ENCODE results near the gene FAM135A. TPM values are rescaled to one million over a fixed set of nuclear protein-coding genes. Genes with fewer than 3 reads are reported as not detected.
"Not testable (repeated sequence)": the region's sequence is repeated elsewhere in the genome, so short reads cannot be mapped to it uniquely, and the experiment has no call there.

FAM135A gene
- total RNA-seq, 1 donor from 2014 or later, result 61.6 TPM

GRCh38 chr6:70547905-70548304 is 134.6 kb downstream of the FAM135A start:
- no peak overlapping the region for H3K4me3 ChIP-seq (ENCODE audit: low read depth, low read length)
- FAIRE-seq (no peak), DNase-seq (ENCODE audit: low read depth) (no peak)
- no peaks in the 10 kb centered on the region for H3K27me3 ChIP-seq (ENCODE audit: control insufficient read depth, insufficient read depth, low read length)
- no peak for TF ChIP-seq CTCF (IDR thresholded peaks at IDR 0.05; ENCODE audit: insufficient read depth, low read length, severe bottlenecking)
- no peaks in the 10 kb centered on the region for H3K36me3 ChIP-seq (ENCODE audit: control insufficient read depth, insufficient read depth, low read length)

DNA sequence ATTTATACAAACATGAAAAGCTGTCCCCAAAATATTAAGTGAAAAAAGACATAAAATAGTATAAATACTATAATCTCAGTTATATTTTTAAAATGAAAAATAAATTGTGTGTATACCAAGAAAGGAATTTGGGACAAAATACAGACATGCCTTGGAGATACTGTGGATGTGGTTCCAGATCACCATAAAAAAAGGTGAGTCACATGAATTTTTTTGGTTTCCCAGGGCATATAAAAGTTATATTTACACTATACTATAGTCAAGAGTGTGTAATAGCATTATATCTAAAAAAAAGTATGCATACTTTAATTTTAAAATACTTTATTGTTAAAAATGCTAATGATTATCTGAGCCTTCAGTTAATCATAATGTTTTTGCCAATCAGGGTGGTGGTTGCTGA is 136.0 kb downstream of the FAM135A start:
- TF ChIP-seq CTCF (IDR thresholded peaks at IDR 0.05; ENCODE audit: insufficient read depth, low read length, severe bottlenecking), result no peak
- Histone ChIP-seq H3K4me3 (ENCODE audit: low read depth, low read length) (no peak overlapping the region), H3K36me3 (ENCODE audit: control insufficient read depth, insufficient read depth, low read length) (no peaks in the 10 kb centered on the region), H3K27me3 (ENCODE audit: control insufficient read depth, insufficient read depth, low read length) (no peaks in the 10 kb centered on the region)
- no peak for FAIRE-seq
- DNase-seq (ENCODE audit: low read depth), result no peak

DNA sequence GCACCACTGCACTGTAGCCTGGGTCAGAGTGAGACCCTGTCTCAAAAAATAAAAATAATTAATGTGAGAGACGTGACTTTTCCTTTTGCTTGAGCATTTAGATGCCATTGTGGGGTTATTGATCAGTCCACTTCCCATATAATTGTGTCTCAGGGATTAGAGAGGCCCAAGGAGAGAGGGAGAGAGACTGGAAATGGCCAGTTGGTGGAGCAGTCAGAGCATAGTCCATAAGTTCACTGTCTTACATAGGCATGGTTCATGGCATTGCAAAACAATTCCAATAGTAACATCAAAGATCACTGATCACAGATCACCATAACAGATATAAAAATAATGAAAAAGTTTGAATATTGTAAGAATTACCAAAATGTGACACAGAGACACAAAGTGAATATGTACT is 138.3 kb downstream of the FAM135A start:
- no peak for DNase-seq (ENCODE audit: low read depth)
- FAIRE-seq, result no peak
- no peak overlapping the region for H3K4me3 ChIP-seq (ENCODE audit: low read depth, low read length)
- no peaks in the 10 kb centered on the region for H3K36me3 ChIP-seq (ENCODE audit: control insufficient read depth, insufficient read depth, low read length)
- no peaks in the 10 kb centered on the region for H3K27me3 ChIP-seq (ENCODE audit: control insufficient read depth, insufficient read depth, low read length)
- TF ChIP-seq CTCF (IDR thresholded peaks at IDR 0.05; ENCODE audit: insufficient read depth, low read length, severe bottlenecking), result no peak

DNA sequence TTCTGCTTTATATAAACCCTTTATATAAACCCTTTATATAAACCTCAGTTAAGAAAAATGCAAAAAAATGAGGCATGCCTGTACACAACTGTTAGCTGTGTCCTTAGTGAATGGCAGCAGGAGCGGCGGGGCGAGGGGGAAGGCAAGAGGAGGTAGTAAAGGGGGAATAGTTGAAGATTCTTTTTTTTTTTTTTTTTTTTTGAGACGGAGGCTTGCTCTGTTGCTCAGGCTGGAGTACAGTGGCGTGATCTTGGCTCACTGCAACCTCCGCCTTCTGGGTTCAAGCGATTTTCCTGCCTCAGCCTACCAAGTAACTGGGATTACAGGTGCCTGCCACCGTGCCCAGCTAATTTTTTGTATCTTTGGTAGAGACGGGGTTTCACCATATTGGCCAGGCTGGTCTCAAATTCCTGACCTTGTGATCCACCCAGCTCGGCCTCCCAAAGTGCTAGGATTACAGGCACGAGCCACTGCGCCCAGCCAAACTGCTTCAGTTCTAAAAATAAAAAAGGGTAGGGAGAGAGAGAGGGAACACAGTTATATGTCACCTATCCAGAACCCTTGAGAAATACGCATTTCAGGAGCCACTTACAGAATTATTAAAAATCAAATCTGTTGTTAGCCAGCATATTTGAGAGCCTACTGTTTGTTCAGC is 139.1 kb downstream of the FAM135A start:
- H3K27me3 ChIP-seq (ENCODE audit: control insufficient read depth, insufficient read depth, low read length); FAIRE-seq; DNase-seq (ENCODE audit: low read depth); H3K36me3 ChIP-seq (ENCODE audit: control insufficient read depth, insufficient read depth, low read length); H3K4me3 ChIP-seq (ENCODE audit: low read depth, low read length): not testable (repeated sequence)

DNA sequence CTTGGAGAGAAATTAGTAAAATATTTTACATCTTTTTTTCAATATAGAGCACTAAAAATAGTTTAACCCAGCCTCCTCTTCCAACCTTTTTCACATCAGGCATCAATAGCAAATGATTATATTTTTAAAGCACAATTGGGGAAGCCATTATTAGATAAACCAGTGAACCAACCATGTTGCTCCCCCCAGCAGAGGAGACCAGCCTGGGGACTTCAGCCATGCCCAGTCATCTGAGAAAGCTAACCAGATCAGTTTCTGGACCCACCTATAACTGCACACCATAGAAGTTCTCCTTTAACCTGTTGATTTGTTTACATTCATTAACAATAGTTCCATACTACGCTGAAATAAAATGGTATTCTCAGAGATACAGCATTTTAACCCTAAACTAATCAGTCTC is 139.7 kb downstream of the FAM135A start:
- TF ChIP-seq CTCF (IDR thresholded peaks at IDR 0.05; ENCODE audit: insufficient read depth, low read length, severe bottlenecking), result no peak
- no peaks in the 10 kb centered on the region for H3K27me3 ChIP-seq (ENCODE audit: control insufficient read depth, insufficient read depth, low read length)
- no peaks in the 10 kb centered on the region for H3K36me3 ChIP-seq (ENCODE audit: control insufficient read depth, insufficient read depth, low read length)
- no peak for FAIRE-seq
- no peak overlapping the region for H3K4me3 ChIP-seq (ENCODE audit: low read depth, low read length)
- DNase-seq (ENCODE audit: low read depth), result no peak

DNA sequence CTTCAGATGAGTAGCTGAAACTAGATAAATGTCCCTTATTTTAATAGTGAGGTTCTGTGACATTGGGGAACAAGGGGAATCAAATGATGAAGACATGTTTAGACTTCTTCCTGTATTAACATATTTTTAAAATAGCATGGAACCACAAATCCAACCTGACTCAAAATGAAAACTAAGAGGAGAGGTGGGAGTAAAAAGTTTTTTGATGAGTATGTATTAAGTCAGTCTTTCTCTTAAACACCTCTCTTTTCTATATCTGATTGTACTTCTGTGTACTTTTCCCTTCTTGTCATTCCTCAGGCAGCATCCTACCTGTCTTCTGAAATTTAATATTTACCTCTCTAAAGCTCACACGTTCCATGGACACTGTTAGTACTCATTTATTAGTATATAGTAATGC is 144.7 kb downstream of the FAM135A start:
- FAIRE-seq (no peak), DNase-seq (ENCODE audit: low read depth) (no peak)
- Histone ChIP-seq H3K27me3 (ENCODE audit: control insufficient read depth, insufficient read depth, low read length) (no peaks in the 10 kb centered on the region), H3K36me3 (ENCODE audit: control insufficient read depth, insufficient read depth, low read length) (no peaks in the 10 kb centered on the region), H3K4me3 (ENCODE audit: low read depth, low read length) (no peak overlapping the region)
- TF ChIP-seq CTCF (IDR thresholded peaks at IDR 0.05; ENCODE audit: insufficient read depth, low read length, severe bottlenecking), result no peak

- not testable (repeated sequence) for H3K4me3 ChIP-seq (ENCODE audit: low read depth, low read length); FAIRE-seq; DNase-seq (ENCODE audit: low read depth); H3K36me3 ChIP-seq (ENCODE audit: control insufficient read depth, insufficient read depth, low read length); H3K27me3 ChIP-seq (ENCODE audit: control insufficient read depth, insufficient read depth, low read length)
Measured at GRCh38 chr6:70562401-70562800, 149.1 kb downstream of the FAM135A start.

All from bronchial epithelial cell (primary cell).